ENCODE data around the gene CPSF4L.

DNA sequence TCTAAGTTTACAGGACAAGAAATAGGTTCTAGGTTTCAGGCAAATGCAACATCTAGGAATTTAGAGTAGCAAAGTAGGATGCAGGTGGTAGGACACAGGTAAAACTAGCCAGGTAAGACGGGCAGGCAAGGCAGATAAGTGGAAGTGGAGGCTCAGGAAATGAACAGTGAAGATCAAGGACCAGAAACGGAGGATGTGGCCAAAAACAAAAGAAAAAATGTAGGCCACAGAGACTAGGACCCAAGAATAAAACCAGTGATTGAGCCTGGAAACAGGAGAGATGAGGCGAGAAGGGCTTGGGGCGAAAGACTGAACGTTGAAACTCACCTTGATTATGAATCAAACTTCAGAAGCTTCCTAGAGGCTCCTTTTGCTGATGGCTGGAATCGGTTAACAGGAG, 24.0 kb downstream of the CPSF4L start:
- TF ChIP-seq, protein P1, sequence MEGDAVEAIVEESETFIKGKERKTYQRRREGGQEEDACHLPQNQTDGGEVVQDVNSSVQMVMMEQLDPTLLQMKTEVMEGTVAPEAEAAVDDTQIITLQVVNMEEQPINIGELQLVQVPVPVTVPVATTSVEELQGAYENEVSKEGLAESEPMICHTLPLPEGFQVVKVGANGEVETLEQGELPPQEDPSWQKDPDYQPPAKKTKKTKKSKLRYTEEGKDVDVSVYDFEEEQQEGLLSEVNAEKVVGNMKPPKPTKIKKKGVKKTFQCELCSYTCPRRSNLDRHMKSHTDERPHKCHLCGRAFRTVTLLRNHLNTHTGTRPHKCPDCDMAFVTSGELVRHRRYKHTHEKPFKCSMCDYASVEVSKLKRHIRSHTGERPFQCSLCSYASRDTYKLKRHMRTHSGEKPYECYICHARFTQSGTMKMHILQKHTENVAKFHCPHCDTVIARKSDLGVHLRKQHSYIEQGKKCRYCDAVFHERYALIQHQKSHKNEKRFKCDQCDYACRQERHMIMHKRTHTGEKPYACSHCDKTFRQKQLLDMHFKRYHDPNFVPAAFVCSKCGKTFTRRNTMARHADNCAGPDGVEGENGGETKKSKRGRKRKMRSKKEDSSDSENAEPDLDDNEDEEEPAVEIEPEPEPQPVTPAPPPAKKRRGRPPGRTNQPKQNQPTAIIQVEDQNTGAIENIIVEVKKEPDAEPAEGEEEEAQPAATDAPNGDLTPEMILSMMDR (IDR thresholded peaks at IDR 0.05), result no peak
- no peak for TF ChIP-seq POLR2A (IDR thresholded peaks at IDR 0.05)

Measured in right lobe of liver (tissue), 4 donors.